OCI-LY7 (cell line): ENCODE measurements around the gene OTUD7B. TPM values are rescaled to one million over a fixed set of nuclear protein-coding genes. Genes with fewer than 3 reads are reported as not detected.

ENCODE experiments used
- BruUV-seq: library from RNA; stranded (reverse); fragments of 400-500 nt; replicated peaks from 2 replicates; lab custom pipeline; 2021; lab: Mats Ljungman, UMichigan
- CTCF ChIA-PET: fragments of 300-600 bp; sonication (Branson Sonifier 250); formaldehyde crosslinking; loops from one replicate; lab custom pipeline; 2022; ENCODE audit warnings: antibody characterized with exemption; ENCODE audit not compliant: unreplicated experiment; lab: Charles Lee
- POLR2A ChIA-PET: fragments of 300-600 bp; sonication (Branson Sonifier 250); formaldehyde crosslinking; loops from one replicate; lab custom pipeline; 2022; ENCODE audit warnings: antibody characterized with exemption; lab: Charles Lee
- DNase-seq: peaks from one replicate; pipeline ENCODE4 v3.0.0-alpha.2; 2015; ENCODE audit warnings: low spot score
- H2AFZ ChIP-seq: fragments of 200-600 bp; sonication (generic), shearing (Covaris generic); 2 replicates; pipeline ENCODE4 v1.6.1; 2014; ENCODE audit warnings: mild to moderate bottlenecking, antibody characterized with exemption, low read length, moderate library complexity
- H3K27ac ChIP-seq: fragments of 200-600 bp; sonication (generic); 2 replicates; pipeline ENCODE4 v1.5.1; 2014; ENCODE audit warnings: mixed run types, low read depth, mild to moderate bottlenecking, moderate library complexity, low read length, inconsistent platforms; ENCODE audit not compliant: poor library complexity, severe bottlenecking
- H3K36me3 ChIP-seq: fragments of 200-600 bp; sonication (generic); 2 replicates; pipeline ENCODE4 v1.6.1; 2014; ENCODE audit warnings: mild to moderate bottlenecking, antibody characterized with exemption, low read length, moderate library complexity, mixed read lengths; ENCODE audit not compliant: insufficient read depth
- H3K4me1 ChIP-seq: fragments of 200-600 bp; sonication (generic); 2 replicates; pipeline ENCODE4 v1.5.1; 2014; ENCODE audit warnings: mild to moderate bottlenecking, low read length; ENCODE audit not compliant: insufficient read depth, poor library complexity, severe bottlenecking
- H3K4me2 ChIP-seq: fragments of 200-600 bp; sonication (generic); 2 replicates; pipeline ENCODE4 v1.6.1; 2014; ENCODE audit warnings: mild to moderate bottlenecking, low read length
- H3K4me3 ChIP-seq: fragments of 200-600 bp; sonication (generic); 2 replicates; pipeline ENCODE4 v1.5.1; 2014; ENCODE audit warnings: mild to moderate bottlenecking, low read depth, low read length; ENCODE audit not compliant: poor library complexity, severe bottlenecking
- H3K79me2 ChIP-seq: fragments of 200-600 bp; sonication (generic); 2 replicates; pipeline ENCODE4 v1.6.1; 2016; ENCODE audit warnings: low read depth, mild to moderate bottlenecking, low read length, moderate library complexity, mixed read lengths; ENCODE audit not compliant: insufficient read depth
- H3K9me2 ChIP-seq: fragments of 200-600 bp; sonication (generic); 2 replicates; pipeline ENCODE4 v1.6.1; 2016; ENCODE audit warnings: mild to moderate bottlenecking, low read length, mixed read lengths; ENCODE audit not compliant: insufficient read depth
- H3K9me3 ChIP-seq: fragments of 200-600 bp; sonication (generic); 2 replicates; pipeline ENCODE4 v1.6.1; 2014; ENCODE audit warnings: mild to moderate bottlenecking, mixed run types, low read length, mixed read lengths
- H4K20me1 ChIP-seq: fragments of 200-600 bp; sonication (generic); 2 replicates; pipeline ENCODE4 v1.6.1; 2014; ENCODE audit warnings: mild to moderate bottlenecking, antibody characterized with exemption, low read length, moderate library complexity, mixed read lengths; ENCODE audit not compliant: insufficient read depth
- EZH2phosphoT487 ChIP-seq: fragments of 200-600 bp; sonication (generic); IDR thresholded peaks from 2 replicates; pipeline ENCODE4 v1.6.1; 2018; ENCODE audit warnings: low read depth, borderline replicate concordance, mild to moderate bottlenecking, mixed run types, antibody characterized with exemption, low read length, moderate library complexity, mixed read lengths
- intact Hi-C: fragments of 100-400 bp; cut with micrococcal nuclease; formaldehyde crosslinking; loops from one replicate; pipeline ENCODE4 v1.10.0; 2022; ENCODE audit not compliant: unreplicated experiment
- total RNA-seq, 2 experiments: library from RNA; depleted of rRNA in 1 of 2; stranded (reverse); fragments of >200 nt in 1 of 2; shearing (Covaris generic) in 1 of 2; gene quantifications; 2 replicates each; pipeline ENCODE4 v1.2.3, GENCODE V29; 2014 to 2022
- TF ChIP-seq, protein P1 (sequence below): fragments of 200-600 bp; sonication (generic); conservative IDR thresholded peaks from 2 replicates; pipeline ENCODE4 v1.5.1; 2014; ENCODE audit warnings: mild to moderate bottlenecking, antibody characterized with exemption, low read length, moderate library complexity, mixed read lengths

The OTUD7B gene
- total RNA-seq, 2 experiments from 2014 or later = 1.7 to 4.3 TPM

- Histone ChIP-seq H2AFZ (no peak overlapping the region), H3K27ac (no peak overlapping the region), H3K36me3 (no peaks in the 10 kb centered on the region), H3K79me2 (no peaks in the 10 kb centered on the region), H3K4me2 (no peak overlapping the region), H3K9me3 (no peaks in the 10 kb centered on the region), H3K4me1 (peaks cover 14% of the 10 kb centered on the region), H3K9me2 (no peaks in the 10 kb centered on the region), H4K20me1 (peaks cover 36% of the 10 kb centered on the region), H3K4me3 (no peak overlapping the region)
- BruUV-seq = no TSS peak
- no peak for TF ChIP-seq EZH2phosphoT487
- TF ChIP-seq, protein P1, sequence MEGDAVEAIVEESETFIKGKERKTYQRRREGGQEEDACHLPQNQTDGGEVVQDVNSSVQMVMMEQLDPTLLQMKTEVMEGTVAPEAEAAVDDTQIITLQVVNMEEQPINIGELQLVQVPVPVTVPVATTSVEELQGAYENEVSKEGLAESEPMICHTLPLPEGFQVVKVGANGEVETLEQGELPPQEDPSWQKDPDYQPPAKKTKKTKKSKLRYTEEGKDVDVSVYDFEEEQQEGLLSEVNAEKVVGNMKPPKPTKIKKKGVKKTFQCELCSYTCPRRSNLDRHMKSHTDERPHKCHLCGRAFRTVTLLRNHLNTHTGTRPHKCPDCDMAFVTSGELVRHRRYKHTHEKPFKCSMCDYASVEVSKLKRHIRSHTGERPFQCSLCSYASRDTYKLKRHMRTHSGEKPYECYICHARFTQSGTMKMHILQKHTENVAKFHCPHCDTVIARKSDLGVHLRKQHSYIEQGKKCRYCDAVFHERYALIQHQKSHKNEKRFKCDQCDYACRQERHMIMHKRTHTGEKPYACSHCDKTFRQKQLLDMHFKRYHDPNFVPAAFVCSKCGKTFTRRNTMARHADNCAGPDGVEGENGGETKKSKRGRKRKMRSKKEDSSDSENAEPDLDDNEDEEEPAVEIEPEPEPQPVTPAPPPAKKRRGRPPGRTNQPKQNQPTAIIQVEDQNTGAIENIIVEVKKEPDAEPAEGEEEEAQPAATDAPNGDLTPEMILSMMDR = no peak
- POLR2A ChIA-PET = interaction anchor here (0.5 to 1.0 kb wide), 4 partner anchors 9 to 133 kb away, joined by 3 to 4 read pairs (median 4); partner anchors contain the start of gene OTUD7B
- DNase-seq = no peak
- intact Hi-C loops = loop anchor here (5.0 kb wide), 1 partner anchor 51 kb away; no protein-coding TSS in a partner anchor
- CTCF ChIA-PET = no interaction called here
These were observed 9.1 kb downstream of the OTUD7B start for GRCh38 chr1:150001415-150001814.

GRCh38 chr1:149997585-149998262 is 12.8 kb downstream of the OTUD7B start:
- Histone ChIP-seq H3K36me3 (no peaks in the 10 kb centered on the region), H4K20me1 (peaks cover 43% of the 10 kb centered on the region), H3K4me3 (no peak overlapping the region), H3K4me2 (peak overlapping the region; percentile 4; the same call in 1 of the 2 replicates), H2AFZ (no peak overlapping the region), H3K27ac (no peak overlapping the region), H3K4me1 (peaks cover 14% of the 10 kb centered on the region), H3K9me2 (no peaks in the 10 kb centered on the region), H3K9me3 (no peaks in the 10 kb centered on the region), H3K79me2 (no peaks in the 10 kb centered on the region)
- POLR2A ChIA-PET = interaction anchor here (0.7 kb wide), 1 partner anchor 36 kb away, joined by 3 read pairs; no protein-coding TSS in a partner anchor
- BruUV-seq = no TSS peak
- DNase-seq = peak; percentile 75
- CTCF ChIA-PET = interaction anchor here (1.1 kb wide), 1 partner anchor 13 kb away, joined by 3 read pairs; the partner anchor contains the start of gene OTUD7B
- intact Hi-C loops = no loop called here
- TF ChIP-seq, protein P1 = no peak
- no peak for TF ChIP-seq EZH2phosphoT487

GRCh38 chr1:149995927-149996326 is 14.6 kb downstream of the OTUD7B start:
- Histone ChIP-seq H3K4me1 (peaks cover 14% of the 10 kb centered on the region), H4K20me1 (peaks cover 36% of the 10 kb centered on the region), H3K4me3 (no peak overlapping the region), H3K79me2 (no peaks in the 10 kb centered on the region), H3K27ac (no peak overlapping the region), H3K9me2 (no peaks in the 10 kb centered on the region), H3K4me2 (no peak overlapping the region), H3K36me3 (no peaks in the 10 kb centered on the region), H2AFZ (no peak overlapping the region), H3K9me3 (no peaks in the 10 kb centered on the region)
- POLR2A ChIA-PET = interaction anchor here (1.3 kb wide), 1 partner anchor 9 kb away, joined by 3 read pairs; no protein-coding TSS in a partner anchor
- intact Hi-C loops = no loop called here
- no TSS peak for BruUV-seq
- TF ChIP-seq, protein P1 = no peak
- no peak for TF ChIP-seq EZH2phosphoT487
- CTCF ChIA-PET = no interaction called here
- DNase-seq = no peak
